Measurements from ENCODE around the gene TPP1.

Gene TPP1

DNA sequence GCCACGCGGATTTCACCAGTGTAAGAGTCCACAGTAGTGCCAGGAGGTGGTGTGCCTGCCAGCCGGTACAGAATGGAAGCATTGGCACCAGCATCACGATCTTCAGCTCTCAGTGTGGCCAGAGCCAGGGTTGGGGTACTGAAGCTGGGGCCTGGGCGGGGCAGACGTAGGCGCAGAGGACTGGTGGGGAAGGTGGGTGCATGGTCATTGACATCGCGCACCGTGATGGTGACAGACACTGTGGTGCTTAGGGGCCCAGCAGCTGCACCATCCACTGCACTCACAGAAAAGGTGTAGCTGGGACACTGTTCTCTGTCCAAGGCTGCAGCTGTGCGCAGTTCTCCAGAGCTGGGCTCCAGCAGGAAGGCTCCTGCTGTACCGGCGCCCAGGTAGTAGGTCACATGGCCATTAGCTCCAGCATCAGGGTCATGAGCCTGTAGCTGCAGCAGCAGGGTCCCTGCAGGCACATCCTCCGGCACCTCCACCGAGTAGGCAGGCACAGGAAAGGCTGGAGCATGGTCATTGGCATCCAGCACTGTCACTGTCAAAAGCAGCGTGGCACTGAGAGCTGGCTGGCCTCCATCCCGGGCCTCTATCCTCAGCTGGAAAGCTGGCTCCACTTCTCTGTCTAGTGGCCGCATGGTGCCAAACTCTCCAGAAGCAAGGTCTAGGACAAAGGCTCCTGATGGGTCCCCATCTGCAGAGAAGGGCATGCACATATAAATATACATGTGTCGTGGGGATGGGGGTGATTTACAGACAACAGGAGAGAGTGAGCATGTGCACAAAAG lies 7.9 kb upstream of the TPP1 start:
- no peak for DNase-seq

DNA sequence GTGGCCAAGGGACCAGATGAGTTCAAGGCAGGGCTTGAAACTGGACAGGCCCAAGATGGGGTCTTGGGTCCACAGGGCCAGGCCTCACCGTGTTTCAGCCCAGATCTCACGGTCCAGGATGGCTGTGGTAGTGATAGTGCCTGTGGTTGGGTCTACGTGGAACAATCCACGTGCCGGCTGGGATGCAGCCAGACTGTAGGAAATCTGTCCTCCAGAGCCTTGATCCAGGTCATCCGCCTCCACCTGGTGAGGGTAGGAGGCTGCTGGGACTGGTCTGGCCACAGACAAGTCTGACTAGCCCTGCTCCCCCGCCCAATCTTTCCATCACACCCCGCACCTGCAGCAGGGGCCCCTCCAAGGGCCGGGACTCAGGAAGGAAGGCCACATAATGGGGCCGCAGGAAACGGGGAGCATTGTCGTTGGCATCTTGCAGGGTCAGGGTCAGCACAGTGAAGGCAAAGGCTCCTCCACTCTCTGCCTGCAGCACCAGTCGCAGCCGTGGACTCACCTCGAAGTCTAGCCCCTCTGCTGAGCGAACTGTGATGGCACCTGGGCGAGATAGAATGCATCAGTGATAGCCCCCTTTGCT lies 6.7 kb upstream of the TPP1 start:
- DNase-seq: no peak

GRCh38 chr11:6625156-6625831 lies 6.1 kb upstream of the TPP1 start:
- DNase-seq: no peak

GRCh38 chr11:6623391-6624363 lies 4.5 kb upstream of the TPP1 start:
- DNase-seq: no peak

- no peak for DNase-seq
Observed at GRCh38 chr11:6622261-6623171, 3.3 kb upstream of the TPP1 start.

DNA sequence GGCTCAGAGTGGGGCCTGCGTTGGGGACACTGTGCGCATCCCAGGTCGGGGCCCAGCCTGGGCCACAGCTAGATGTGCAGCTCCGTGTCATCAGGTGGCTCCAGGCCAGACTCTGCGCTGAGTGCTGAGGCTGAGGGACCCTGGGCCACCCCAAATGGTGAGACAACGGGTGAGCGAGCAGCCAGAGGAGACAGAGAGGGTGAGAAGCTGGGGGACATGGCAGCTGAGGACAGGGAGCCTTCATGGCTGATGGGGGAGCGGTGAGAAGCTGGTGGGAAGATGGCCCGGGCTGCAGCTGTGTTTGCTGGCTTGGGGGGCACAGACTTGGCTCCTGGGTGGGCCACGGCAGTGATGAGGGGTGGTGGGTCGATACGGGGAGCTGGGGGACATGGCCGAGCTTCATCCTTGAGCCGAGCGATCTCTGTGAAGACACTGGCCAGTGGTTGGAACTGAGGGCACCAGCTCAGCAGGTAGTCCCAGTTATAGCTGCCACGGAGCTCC lies 2.5 kb upstream of the TPP1 start:
- DNase-seq: no peak

- no peak for DNase-seq
Observed at GRCh38 chr11:6620636-6621035, 1.4 kb upstream of the TPP1 start.

GRCh38 chr11:6618117-6619003 lies 862 bp downstream of the TPP1 start:
- peak; percentile 45 for DNase-seq

DNA sequence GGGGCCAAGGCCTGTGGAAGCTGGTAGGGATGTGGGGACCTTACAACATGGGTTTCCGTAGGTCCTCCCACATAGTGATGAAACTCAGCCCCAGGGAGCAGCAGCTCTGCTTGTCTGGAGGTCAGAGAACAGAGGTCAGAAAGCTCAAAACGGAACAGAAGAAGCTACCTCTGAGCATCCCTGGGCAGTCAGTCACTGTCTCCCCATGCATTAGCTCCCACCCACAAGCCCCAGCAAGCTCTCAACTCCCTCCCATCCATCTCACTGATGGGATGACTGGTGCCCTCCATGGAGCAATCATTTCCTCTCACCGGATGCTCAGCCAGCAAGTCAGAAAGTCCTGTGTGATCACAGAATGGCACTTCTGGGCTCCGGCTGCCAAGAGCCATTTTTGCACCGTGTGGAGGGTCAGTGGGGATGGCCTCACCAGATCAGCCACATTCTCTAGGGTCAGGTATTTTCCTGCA lies 1.9 kb downstream of the TPP1 start:
- peak; percentile 20 for DNase-seq

DNA sequence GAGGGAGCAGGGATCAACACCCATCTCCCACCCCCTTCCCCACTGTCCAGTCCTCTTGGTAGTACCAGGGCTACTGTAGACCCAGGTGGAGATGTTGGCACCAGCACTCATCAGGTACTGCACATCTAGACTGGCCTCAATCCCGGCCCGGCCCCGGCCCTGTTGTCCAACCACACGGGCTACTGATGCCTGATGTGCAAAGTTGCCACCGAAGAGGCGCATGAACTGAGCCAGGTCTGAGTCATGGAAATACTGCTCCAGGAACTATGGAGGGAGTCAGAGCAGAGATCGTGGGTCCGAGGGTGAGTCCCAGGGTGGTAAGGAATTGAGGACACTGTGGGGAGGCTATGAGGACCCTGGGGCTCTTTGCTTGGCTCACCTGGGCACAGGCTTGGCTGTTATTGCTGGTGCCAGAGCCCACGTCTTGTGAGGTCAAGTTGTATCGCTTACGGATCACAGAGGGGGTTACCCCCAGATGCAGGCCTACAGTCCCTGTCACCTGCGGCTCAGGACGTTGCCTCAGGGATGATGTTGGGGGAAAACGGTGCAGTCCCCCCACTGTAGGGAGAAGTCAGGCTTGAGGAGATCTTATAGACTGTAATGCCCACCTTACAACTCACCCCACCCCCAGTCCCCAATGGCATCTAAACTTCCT lies 2.5 kb downstream of the TPP1 start:
- DNase-seq: peak; percentile 26

- peak; percentile 20 for DNase-seq
Observed at GRCh38 chr11:6615882-6616585, 3.2 kb downstream of the TPP1 start.

- no peak for DNase-seq
Observed at GRCh38 chr11:6615046-6615445, 4.2 kb downstream of the TPP1 start.

- DNase-seq: peak; percentile 8
Observed at GRCh38 chr11:6614446-6614845, 4.8 kb downstream of the TPP1 start.

- no peak for DNase-seq
Observed at GRCh38 chr11:6613496-6613895, 5.7 kb downstream of the TPP1 start.

DNA sequence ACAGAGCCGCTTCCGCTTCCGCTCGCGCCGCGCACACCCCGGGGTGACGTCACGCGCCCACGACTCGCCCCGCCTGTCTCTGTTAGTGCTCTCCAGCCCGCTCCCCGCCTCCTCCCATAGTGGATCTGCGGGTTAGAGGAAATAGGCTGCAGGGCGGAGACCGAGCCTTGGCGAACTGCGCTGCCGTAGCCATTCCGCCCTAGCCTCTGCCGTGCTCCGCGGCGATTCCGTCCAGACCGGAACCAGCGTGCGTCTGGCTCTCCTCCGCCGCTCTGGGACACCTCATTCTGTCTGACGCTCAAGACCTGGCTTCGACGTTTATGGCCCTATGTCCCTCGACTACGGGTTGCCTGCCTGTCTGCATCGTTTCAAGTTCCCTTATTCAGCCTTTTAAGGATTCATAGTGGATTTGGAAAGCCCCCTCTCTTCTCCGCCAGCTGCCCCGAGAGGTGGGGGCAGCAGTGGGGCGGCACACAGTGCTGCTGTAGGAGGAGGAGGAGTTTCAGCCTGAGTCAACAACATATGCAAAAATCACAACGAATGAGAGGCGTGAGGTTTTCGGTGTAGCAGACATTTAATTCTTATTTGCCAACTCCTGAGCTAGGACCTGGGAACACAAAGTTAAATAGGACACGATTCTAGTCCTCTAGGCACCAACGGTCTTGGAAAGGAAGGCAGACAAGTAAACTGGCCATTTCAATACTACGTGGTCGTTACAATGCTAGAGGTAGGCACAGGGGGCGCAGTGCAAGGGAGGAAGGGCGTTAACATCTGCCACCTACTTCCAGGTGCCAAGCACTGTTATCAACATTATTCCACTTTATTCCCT lies 6.8 kb downstream of the TPP1 start, which contains the start of gene TAF10:
Gene TAF10, minus strand, starts transcription at position 4 of the 829 bp plus-strand sequence. CDS start 27 bp downstream, outside the sequence.
- peak; percentile 98 for DNase-seq

- DNase-seq: no peak
Observed at GRCh38 chr11:6611963-6612212, 7.3 kb downstream of the TPP1 start.

DNA sequence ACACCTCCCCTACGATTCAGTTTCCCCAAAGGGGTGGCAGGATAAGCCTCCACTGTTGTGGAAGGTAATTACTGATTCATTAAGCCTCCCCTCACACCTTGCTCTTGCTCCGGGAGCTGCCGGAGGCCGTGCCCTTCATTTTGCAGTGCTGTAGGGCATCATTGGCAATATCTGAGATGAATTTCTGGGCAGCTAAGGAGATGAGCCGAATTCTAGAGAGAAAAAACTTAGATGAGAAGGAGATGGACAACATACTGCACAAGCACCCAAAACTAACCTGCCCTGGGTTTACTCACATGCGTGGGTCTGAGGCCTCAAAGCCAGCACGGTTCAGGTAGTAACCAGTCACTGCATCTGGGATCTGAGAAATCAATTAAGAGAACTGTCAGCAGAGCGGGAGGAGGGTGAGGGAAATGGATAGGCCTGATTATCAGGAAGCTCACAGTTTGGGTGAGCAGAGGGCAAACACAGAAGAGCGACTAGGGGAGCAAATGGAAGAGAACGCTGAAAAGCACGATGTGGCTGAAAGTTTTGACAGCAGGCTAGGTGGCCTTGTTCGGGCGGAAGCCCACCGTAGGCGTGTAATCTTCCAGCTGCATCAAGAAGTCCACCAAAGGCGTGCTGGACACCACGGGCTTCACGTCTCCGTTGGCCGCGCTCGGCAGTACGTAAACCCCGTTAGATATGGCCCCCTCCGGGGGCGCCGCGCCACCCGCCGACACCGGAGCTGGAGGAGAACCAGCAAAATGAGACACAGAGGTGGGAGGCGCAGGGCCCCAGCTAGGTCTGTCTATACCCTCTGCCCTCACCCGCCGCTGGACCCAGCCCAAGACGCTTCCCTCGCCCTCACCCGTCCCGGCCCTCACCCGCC lies 7.9 kb downstream of the TPP1 start:
- DNase-seq: peak; percentile 63
